B cell (primary cell): ENCODE results near the gene EIF4EBP2. TPM values are rescaled to one million over a fixed set of nuclear protein-coding genes. Genes with fewer than 3 reads are reported as not detected.

Experiments used
- ATAC-seq: fragments of 200-7000 bp; cut with Tn5 transposase; one replicate; pipeline ENCODE4 v1.10.0; 2021; ENCODE audit warnings: low read depth, mild to moderate bottlenecking, moderate number of reproducible peaks, moderate library complexity
- CTCF ChIA-PET: fragments of 350-600 bp; sonication (Branson Sonifier 250); formaldehyde crosslinking; loops from one replicate; lab custom pipeline; 2021; ENCODE audit warnings: antibody characterized with exemption, inconsistent platforms; lab: Charles Lee
- POLR2A ChIA-PET: fragments of 350-600 bp; sonication (Branson Sonifier 250); formaldehyde crosslinking; loops from one replicate; lab custom pipeline; 2021; ENCODE audit warnings: antibody characterized with exemption; lab: Charles Lee
- DNase-seq: peaks from one replicate; pipeline ENCODE4 v3.0.0; 2013
- H2AFZ ChIP-seq: 2 replicates; pipeline ENCODE4 v1.6.1; 2012; ENCODE audit warnings: mild to moderate bottlenecking, low read depth, low read length; ENCODE audit not compliant: insufficient read depth, poor library complexity, severe bottlenecking
- H3K27ac ChIP-seq, 2 donors: 1 replicate in 1 of 2; 2 replicates in 1 of 2; pipeline ENCODE4 v1.5.1; 2012 to 2013; ENCODE audit warnings: low read length in 2 of 2, mild to moderate bottlenecking in 2 of 2, moderate library complexity in 1 of 2
- H3K27me3 ChIP-seq, 4 experiments: fragments of 200-600 bp in 1 of 4; sonication (generic) in 1 of 4; replicated peaks in 1 of 4; 1 replicate in 2 of 4; 2 replicates in 2 of 4; pipeline versions ENCODE4 v1.6.1 to v1.7.0; 2013 to 2016; ENCODE audit warnings: low read length in 3 of 4, mild to moderate bottlenecking in 2 of 4, mixed read lengths in 1 of 4, moderate library complexity in 1 of 4; ENCODE audit not compliant: insufficient read depth in 4 of 4, control insufficient read depth in 3 of 4; ENCODE audit errors: control extremely low read depth in 1 of 4
- H3K36me3 ChIP-seq, 2 experiments: replicated peaks in 1 of 2; 1 replicate in 1 of 2; 2 replicates in 1 of 2; pipeline versions ENCODE4 v1.6.1 to v1.7.1; 2013; ENCODE audit warnings: low read length in 1 of 2; ENCODE audit not compliant: insufficient read depth in 2 of 2, control insufficient read depth in 1 of 2; ENCODE audit errors: control extremely low read depth in 1 of 2, extremely low read depth in 1 of 2
- H3K4me1 ChIP-seq, 2 donors: fragments of 200-600 bp in 1 of 2; sonication (generic) in 1 of 2; 1 replicate in 1 of 2; 2 replicates in 1 of 2; pipeline versions ENCODE4 v1.5.1 to v1.6.1; 2013 to 2017; ENCODE audit warnings: low read length in 2 of 2; ENCODE audit not compliant: control insufficient read depth in 2 of 2, insufficient read depth in 2 of 2
- H3K4me2 ChIP-seq: replicated peaks from 2 replicates; pipeline ENCODE3; 2012; ENCODE audit warnings: mild to moderate bottlenecking, low read depth, low read length; ENCODE audit not compliant: poor library complexity, severe bottlenecking
- H3K4me3 ChIP-seq, 5 experiments: fragments of 200-600 bp in 1 of 5; sonication (generic) in 1 of 5; 1 replicate in 3 of 5; 2 replicates in 2 of 5; pipeline versions ENCODE4 v1.5.1 to v1.7.0; 2011 to 2016; ENCODE audit warnings: low read length in 4 of 5, mild to moderate bottlenecking in 4 of 5, low read depth in 2 of 5, control low read depth in 1 of 5, moderate library complexity in 1 of 5; ENCODE audit not compliant: insufficient read depth in 1 of 5; ENCODE audit errors: control extremely low read depth in 1 of 5, extremely low read depth in 1 of 5
- H3K79me2 ChIP-seq: fragments of 200-600 bp; sonication (generic); one replicate; pipeline ENCODE4 v1.6.0; 2016; ENCODE audit warnings: low read length; ENCODE audit not compliant: control insufficient read depth, insufficient read depth
- H3K9ac ChIP-seq: fragments of 200-600 bp; sonication (generic); 2 replicates; pipeline ENCODE4 v1.6.1; 2017; ENCODE audit warnings: mild to moderate bottlenecking, low read length, moderate library complexity
- H3K9me3 ChIP-seq, 3 donors: one replicate each; pipeline versions ENCODE4 v1.6.1 to v1.7.1; 2013; ENCODE audit warnings: low read length in 2 of 3; ENCODE audit not compliant: control insufficient read depth in 2 of 3, insufficient read depth in 1 of 3; ENCODE audit errors: control extremely low read depth in 1 of 3
- H4K20me1 ChIP-seq: 2 replicates; pipeline ENCODE4 v1.6.0; 2012; ENCODE audit warnings: mild to moderate bottlenecking, low read length; ENCODE audit not compliant: insufficient read depth, control insufficient read depth, poor library complexity, severe bottlenecking
- H3K27ac Mint-ChIP-seq: one replicate; pipeline ENCODE4 v1.8.0; 2021; ENCODE audit warnings: mixed read lengths
- H3K27me3 Mint-ChIP-seq: one replicate; pipeline ENCODE4 v1.8.0; 2021; ENCODE audit warnings: mixed read lengths
- H3K4me1 Mint-ChIP-seq: one replicate; pipeline ENCODE4 v1.8.0; 2021; ENCODE audit warnings: mixed read lengths
- H3K4me3 Mint-ChIP-seq: one replicate; pipeline ENCODE4 v1.8.0; 2021; ENCODE audit warnings: mixed read lengths
- H3K9me3 Mint-ChIP-seq: one replicate; pipeline ENCODE4 v1.8.0; 2022; ENCODE audit warnings: mixed read lengths; ENCODE audit not compliant: insufficient read depth
- EZH2 ChIP-seq: IDR thresholded peaks from 2 replicates; pipeline ENCODE4 v1.6.1; 2012; ENCODE audit warnings: borderline replicate concordance, low read depth, mild to moderate bottlenecking, moderate library complexity, low read length; ENCODE audit not compliant: insufficient read depth, poor library complexity, severe bottlenecking
- WGBS: methylation state at CpG from one replicate; pipeline ENCODE4 v1.1.5; 2013; ENCODE audit warnings: missing lambda C conversion rate; ENCODE audit not compliant: insufficient coverage; 5-methylcytosine and 5-hydroxymethylcytosine counted together
- intact Hi-C: fragments of 100-400 bp; cut with micrococcal nuclease; formaldehyde crosslinking; loops from one replicate; pipeline ENCODE4 v1.10.0; 2022
- polyA plus RNA-seq: library from polyadenylated mRNA; depleted of rRNA; stranded (reverse); fragments of >200 nt; gene quantifications from 2 replicates; pipeline ENCODE4 v1.2.3, GENCODE V29; 2012
- total RNA-seq, 2 donors: library from RNA; stranded (reverse); fragments of 120-200 nt in 1 of 2; gene quantifications; 1 replicate in 1 of 2; 2 replicates in 1 of 2; pipeline versions ENCODE4 v1.2.3 to v1.2.4, GENCODE V29; 2013 to 2022
- TF ChIP-seq, protein P1 (sequence below): fragments of 200-600 bp; IDR thresholded peaks from one replicate; pipeline ENCODE4 v1.8.0; 2022; ENCODE audit warnings: antibody characterized with exemption, mild to moderate bottlenecking

Gene EIF4EBP2
- total and polyA plus RNA-seq, 2 donors (not counting 1 experiment from before 2014, with no cell fraction given) = 8.7 to 37.8 TPM

DNA sequence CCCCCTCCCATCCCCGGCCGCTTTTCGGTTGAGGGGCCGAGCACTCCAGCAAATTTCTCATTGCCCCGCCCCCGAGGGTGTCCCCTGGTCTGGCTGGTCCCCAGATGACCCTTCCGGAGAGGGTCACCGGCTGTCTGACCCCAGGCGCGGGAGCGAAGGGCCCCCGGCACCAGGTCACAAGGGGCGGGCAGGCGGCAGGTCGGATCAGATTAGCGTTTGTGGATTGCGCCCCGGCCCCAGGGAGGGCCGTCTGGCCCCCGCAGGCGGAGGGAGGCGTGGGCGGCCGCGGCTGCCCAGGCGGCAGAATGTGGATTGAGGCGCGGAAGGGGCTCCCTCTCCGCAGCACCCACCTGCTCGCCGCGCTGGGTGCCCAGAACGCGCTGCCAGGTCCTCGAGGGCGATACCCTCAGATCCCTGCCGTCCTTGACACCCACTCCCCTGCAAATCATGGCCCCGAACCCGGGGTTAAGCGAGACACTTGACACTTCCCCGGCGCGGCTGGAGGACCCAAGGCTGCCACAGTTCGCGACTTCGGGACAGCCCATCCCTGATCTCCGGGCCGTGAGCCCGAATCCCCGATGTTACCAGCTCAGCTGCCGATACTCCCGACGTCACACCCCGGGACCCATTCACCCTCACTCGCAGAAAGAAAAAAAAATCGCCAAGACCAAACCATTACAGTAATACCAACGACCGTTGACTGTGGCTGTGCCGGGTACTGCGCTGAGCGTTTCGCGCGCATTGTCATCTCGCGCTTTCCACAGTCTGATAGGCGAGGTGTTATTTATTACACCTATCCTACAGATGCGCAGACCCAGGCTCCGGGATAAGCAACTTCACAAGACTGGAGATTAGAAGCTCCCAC lies 36.6 kb downstream of the EIF4EBP2 start:
- POLR2A ChIA-PET = no interaction called here
- H4K20me1 ChIP-seq = no peaks in the 10 kb centered on the region

More for the DNA sequence above, 36.6 kb downstream of the EIF4EBP2 start:
- peaks cover 30% of the 10 kb centered on the region for H3K27me3 Mint-ChIP-seq
- no peaks in the 10 kb centered on the region for H3K9me3 Mint-ChIP-seq
- H3K79me2 ChIP-seq = no peaks in the 10 kb centered on the region
- H3K9ac ChIP-seq = peak overlapping the region; percentile 35
- peaks cover 13% of the 10 kb centered on the region for H3K4me1 Mint-ChIP-seq
- H3K36me3 ChIP-seq = no peaks in the 10 kb centered on the region
- peaks cover 0 to 44% (median 14%) of the 10 kb centered on the region in 4 experiments for H3K27me3 ChIP-seq
- H3K4me3 Mint-ChIP-seq = peak overlapping the region; percentile 75
- TF ChIP-seq EZH2 = no peak
- TF ChIP-seq, protein P1, sequence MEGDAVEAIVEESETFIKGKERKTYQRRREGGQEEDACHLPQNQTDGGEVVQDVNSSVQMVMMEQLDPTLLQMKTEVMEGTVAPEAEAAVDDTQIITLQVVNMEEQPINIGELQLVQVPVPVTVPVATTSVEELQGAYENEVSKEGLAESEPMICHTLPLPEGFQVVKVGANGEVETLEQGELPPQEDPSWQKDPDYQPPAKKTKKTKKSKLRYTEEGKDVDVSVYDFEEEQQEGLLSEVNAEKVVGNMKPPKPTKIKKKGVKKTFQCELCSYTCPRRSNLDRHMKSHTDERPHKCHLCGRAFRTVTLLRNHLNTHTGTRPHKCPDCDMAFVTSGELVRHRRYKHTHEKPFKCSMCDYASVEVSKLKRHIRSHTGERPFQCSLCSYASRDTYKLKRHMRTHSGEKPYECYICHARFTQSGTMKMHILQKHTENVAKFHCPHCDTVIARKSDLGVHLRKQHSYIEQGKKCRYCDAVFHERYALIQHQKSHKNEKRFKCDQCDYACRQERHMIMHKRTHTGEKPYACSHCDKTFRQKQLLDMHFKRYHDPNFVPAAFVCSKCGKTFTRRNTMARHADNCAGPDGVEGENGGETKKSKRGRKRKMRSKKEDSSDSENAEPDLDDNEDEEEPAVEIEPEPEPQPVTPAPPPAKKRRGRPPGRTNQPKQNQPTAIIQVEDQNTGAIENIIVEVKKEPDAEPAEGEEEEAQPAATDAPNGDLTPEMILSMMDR = no peak
- peak overlapping the region; percentile 73 for H3K4me2 ChIP-seq
- peak overlapping the region; percentile 51 for H2AFZ ChIP-seq
- intact Hi-C loops = no loop called here
- H3K27ac ChIP-seq = no peak overlapping the region
- no peak for DNase-seq
- H3K27ac Mint-ChIP-seq = no peak overlapping the region
- H3K4me3 ChIP-seq = peak overlapping the region in 2 of 5 experiments; percentile 21 to 38
- peaks cover 0 to 7% (median 0%) of the 10 kb centered on the region in 3 donors for H3K9me3 ChIP-seq
- CTCF ChIA-PET = interaction anchor here (1.1 kb wide), 1 partner anchor 21 kb away, joined by 6 read pairs; no protein-coding TSS in a partner anchor
- peaks cover 17 to 20% of the 10 kb centered on the region in 2 donors for H3K4me1 ChIP-seq
- 6% methylated on average over 68 of the region's 69 CpGs for WGBS
- peak; percentile 31 for ATAC-seq
